WTC11 (cell line): ENCODE measurements around the gene ISOC2.

ENCODE experiments used
- AR ChIP-seq: fragments of 250-450 bp; sonication (Bioruptor Pico); IDR thresholded peaks from 2 replicates; pipeline ENCODE4 v1.9.0; 2021; ENCODE audit warnings: mild to moderate bottlenecking
- ARID4B ChIP-seq: sonication (generic); formaldehyde crosslinking; IDR thresholded peaks from 2 replicates; pipeline ENCODE4 v1.8.0; 2023; ENCODE audit warnings: missing genetic modification reagents, mild to moderate bottlenecking, borderline replicate concordance
- ATF2 ChIP-seq: sonication (generic); formaldehyde crosslinking; IDR thresholded peaks from 2 replicates; pipeline ENCODE4 v1.8.1; 2022; ENCODE audit warnings: low read depth, missing genetic modification reagents, borderline replicate concordance
- CBFB ChIP-seq: sonication (generic); formaldehyde crosslinking; IDR thresholded peaks from 2 replicates; pipeline ENCODE4 v1.8.1; 2022; ENCODE audit warnings: mild to moderate bottlenecking, low read depth, missing genetic modification reagents
- CREM ChIP-seq: sonication (generic); formaldehyde crosslinking; IDR thresholded peaks from 2 replicates; pipeline ENCODE4 v1.8.1; 2022; ENCODE audit warnings: mild to moderate bottlenecking, missing genetic modification reagents, moderate library complexity
- CTCF ChIP-seq: fragments of 200-600 bp; IDR thresholded peaks from 2 replicates; pipeline ENCODE4 v1.8.0; 2022; ENCODE audit warnings: antibody characterized with exemption
- E2F4 ChIP-seq: sonication (generic); formaldehyde crosslinking; IDR thresholded peaks from 2 replicates; pipeline ENCODE4 v1.8.1; 2022; ENCODE audit warnings: low read depth, mild to moderate bottlenecking, moderate library complexity, missing genetic modification reagents, borderline replicate concordance
- ETV6 ChIP-seq: sonication (generic); formaldehyde crosslinking; IDR thresholded peaks from 2 replicates; pipeline ENCODE4 v1.8.1; 2022; ENCODE audit warnings: mild to moderate bottlenecking, missing genetic modification reagents
- IRF1 ChIP-seq: sonication (generic); formaldehyde crosslinking; IDR thresholded peaks from 2 replicates; pipeline ENCODE4 v1.8.0; 2023; ENCODE audit warnings: missing genetic modification reagents
- MYBL2 ChIP-seq: sonication (generic); formaldehyde crosslinking; IDR thresholded peaks from 2 replicates; pipeline ENCODE4 v1.8.1; 2023; ENCODE audit warnings: mild to moderate bottlenecking, moderate library complexity, missing genetic modification reagents
- USF2 ChIP-seq: sonication (generic); formaldehyde crosslinking; IDR thresholded peaks from 2 replicates; pipeline ENCODE4 v1.8.1; 2023; ENCODE audit warnings: mild to moderate bottlenecking, missing genetic modification reagents, moderate library complexity
- ZNF263 ChIP-seq: sonication (generic); formaldehyde crosslinking; IDR thresholded peaks from 2 replicates; pipeline ENCODE4 v1.8.1; 2022; ENCODE audit warnings: low read depth, mild to moderate bottlenecking, moderate library complexity, missing genetic modification reagents
- ZNF512 ChIP-seq: sonication (generic); formaldehyde crosslinking; IDR thresholded peaks from 2 replicates; pipeline ENCODE4 v1.8.1; 2022; ENCODE audit warnings: missing genetic modification reagents, borderline replicate concordance

GRCh38 chr19:55478364-55478763 is 16.9 kb upstream of the ISOC2 start:
- TF ChIP-seq ZNF263 (CRISPR knock-in tag) (no peak), CTCF (no peak), CBFB (CRISPR knock-in tag) (no peak), USF2 (no peak), E2F4 (CRISPR knock-in tag) (no peak), ATF2 (CRISPR knock-in tag) (no peak), ZNF512 (CRISPR knock-in tag) (no peak), MYBL2 (no peak), ARID4B (CRISPR knock-in tag) (no peak), ETV6 (CRISPR knock-in tag) (no peak), CREM (CRISPR knock-in tag) (no peak), AR (no peak), IRF1 (CRISPR knock-in tag) (no peak)
